Activated naive CD4-positive, alpha-beta T cell treated with anti-CD3 and anti-CD28 coated beads, Interleukin-2, amount 10 ng/mL, durations not matched to agents 7 days and 5 days (primary cell): ENCODE results near the gene NUP43.
"Not testable (repeated sequence)": the region's sequence is repeated elsewhere in the genome, so short reads cannot be mapped to it uniquely, and the experiment has no call there.

ENCODE experiments used
- CTCF ChIA-PET: fragments of 350-600 bp; sonication (Branson Sonifier 250); formaldehyde crosslinking; loops from one replicate; lab custom pipeline; 2021; ENCODE audit warnings: antibody characterized with exemption; lab: Charles Lee
- DNase-seq: peaks from one replicate; pipeline ENCODE4 v3.0.0-alpha.2; 2020
- H3K27ac Mint-ChIP-seq: one replicate; pipeline ENCODE4 v1.8.0; 2021; ENCODE audit warnings: mild to moderate bottlenecking, moderate library complexity, mixed read lengths
- H3K27me3 Mint-ChIP-seq: one replicate; pipeline ENCODE4 v1.8.0; 2021; ENCODE audit warnings: mild to moderate bottlenecking, mixed read lengths
- H3K36me3 Mint-ChIP-seq: one replicate; pipeline ENCODE4 v1.8.0; 2021; ENCODE audit warnings: mixed read lengths
- H3K4me1 Mint-ChIP-seq: one replicate; pipeline ENCODE4 v1.8.0; 2021; ENCODE audit warnings: mixed read lengths
- H3K4me3 Mint-ChIP-seq: one replicate; pipeline ENCODE4 v1.8.0; 2021; ENCODE audit warnings: mild to moderate bottlenecking, moderate library complexity, mixed read lengths
- H3K9me3 Mint-ChIP-seq: one replicate; pipeline ENCODE4 v1.8.0; 2021; ENCODE audit warnings: mixed read lengths

The NUP43 gene

GRCh38 chr6:149755300-149756260 is 9.3 kb upstream of the NUP43 start:
- peaks cover 16% of the 10 kb centered on the region for H3K36me3 Mint-ChIP-seq
- no peak overlapping the region for H3K27ac Mint-ChIP-seq
- CTCF ChIA-PET = interaction anchor here (0.8 kb wide), 1 partner anchor 182 kb away, joined by 3 read pairs; no protein-coding TSS in a partner anchor
- no peak overlapping the region for H3K4me3 Mint-ChIP-seq
- H3K9me3 Mint-ChIP-seq = no peaks in the 10 kb centered on the region
- H3K27me3 Mint-ChIP-seq = no peaks in the 10 kb centered on the region
- peaks cover 27% of the 10 kb centered on the region for H3K4me1 Mint-ChIP-seq
- DNase-seq = no peak

- peaks cover 30% of the 10 kb centered on the region for H3K4me1 Mint-ChIP-seq
- CTCF ChIA-PET = no interaction called here
- no peak for DNase-seq
- H3K27me3 Mint-ChIP-seq = no peaks in the 10 kb centered on the region
- no peak overlapping the region for H3K4me3 Mint-ChIP-seq
- no peaks in the 10 kb centered on the region for H3K9me3 Mint-ChIP-seq
- peaks cover 10% of the 10 kb centered on the region for H3K36me3 Mint-ChIP-seq
- no peak overlapping the region for H3K27ac Mint-ChIP-seq
These were observed 8.2 kb upstream of the NUP43 start for GRCh38 chr6:149754548-149754947.

GRCh38 chr6:149753374-149753637 is 7.0 kb upstream of the NUP43 start:
- not testable (repeated sequence) for H3K27ac Mint-ChIP-seq, DNase-seq, H3K27me3 Mint-ChIP-seq, H3K4me3 Mint-ChIP-seq, H3K9me3 Mint-ChIP-seq
- CTCF ChIA-PET = interaction anchor here (1.0 kb wide), 1 partner anchor 81 kb away, joined by 3 read pairs; no protein-coding TSS in a partner anchor
- peaks cover 10% of the 10 kb centered on the region for H3K36me3 Mint-ChIP-seq
- H3K4me1 Mint-ChIP-seq = peaks cover 35% of the 10 kb centered on the region

DNA sequence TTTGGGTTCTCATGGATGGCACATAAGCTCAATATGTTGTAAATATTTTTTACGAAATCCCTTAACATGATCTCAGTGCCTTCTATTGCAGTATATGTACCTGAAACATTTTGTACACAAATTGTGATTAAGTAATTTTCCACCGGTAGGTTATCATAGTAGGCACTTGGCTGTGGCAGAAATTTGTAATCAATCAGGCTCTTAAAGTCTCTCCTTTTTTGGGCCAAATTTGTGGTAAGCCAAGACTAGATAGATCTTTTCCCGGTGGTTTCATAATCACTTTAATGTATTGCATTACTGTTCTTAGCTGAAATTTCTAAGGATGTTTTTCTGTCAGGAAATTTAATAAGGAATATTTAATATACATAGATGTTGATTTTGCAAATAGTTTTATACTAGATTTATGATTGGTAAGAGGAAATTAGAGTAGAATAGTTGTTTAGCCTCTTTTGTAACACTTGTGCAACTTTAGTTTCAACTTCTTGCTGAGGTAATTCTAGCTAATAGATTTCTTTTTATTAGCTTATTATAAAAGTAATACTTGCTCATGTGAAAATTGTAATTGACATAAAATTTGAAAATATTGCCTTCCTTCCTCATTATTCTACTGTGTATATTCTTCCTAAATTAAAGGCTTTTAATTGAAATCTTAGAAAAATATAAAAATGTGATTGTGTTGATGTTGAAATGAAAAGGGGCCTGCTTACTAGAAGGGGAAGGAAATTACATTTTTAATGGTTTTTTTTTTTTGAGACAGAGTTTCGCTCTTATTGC is 6.5 kb upstream of the NUP43 start:
- Mint-ChIP-seq H3K9me3 (no peaks in the 10 kb centered on the region), H3K4me3 (no peak overlapping the region), H3K4me1 (peaks cover 36% of the 10 kb centered on the region), H3K27ac (no peak overlapping the region), H3K27me3 (no peaks in the 10 kb centered on the region), H3K36me3 (peaks cover 10% of the 10 kb centered on the region)
- CTCF ChIA-PET = interaction anchor here (1.0 kb wide), 1 partner anchor 82 kb away, joined by 3 read pairs; no protein-coding TSS in a partner anchor
- no peak for DNase-seq

GRCh38 chr6:149751920-149752319 is 5.6 kb upstream of the NUP43 start:
- H3K4me1 Mint-ChIP-seq = peaks cover 42% of the 10 kb centered on the region

GRCh38 chr6:149751239-149751638 is 4.9 kb upstream of the NUP43 start:
- CTCF ChIA-PET = no interaction called here
- Mint-ChIP-seq H3K27me3 (no peaks in the 10 kb centered on the region), H3K4me1 (peaks cover 49% of the 10 kb centered on the region), H3K27ac (no peak overlapping the region), H3K9me3 (no peaks in the 10 kb centered on the region), H3K36me3 (peaks cover 9% of the 10 kb centered on the region), H3K4me3 (peak overlapping the region; percentile 90)
- no peak for DNase-seq

More at GRCh38 chr6:149751920-149752319, 5.6 kb upstream of the NUP43 start:
- H3K9me3 Mint-ChIP-seq, H3K36me3 Mint-ChIP-seq, H3K27ac Mint-ChIP-seq, DNase-seq, H3K27me3 Mint-ChIP-seq, CTCF ChIA-PET, H3K4me3 Mint-ChIP-seq: not testable (repeated sequence)

DNA sequence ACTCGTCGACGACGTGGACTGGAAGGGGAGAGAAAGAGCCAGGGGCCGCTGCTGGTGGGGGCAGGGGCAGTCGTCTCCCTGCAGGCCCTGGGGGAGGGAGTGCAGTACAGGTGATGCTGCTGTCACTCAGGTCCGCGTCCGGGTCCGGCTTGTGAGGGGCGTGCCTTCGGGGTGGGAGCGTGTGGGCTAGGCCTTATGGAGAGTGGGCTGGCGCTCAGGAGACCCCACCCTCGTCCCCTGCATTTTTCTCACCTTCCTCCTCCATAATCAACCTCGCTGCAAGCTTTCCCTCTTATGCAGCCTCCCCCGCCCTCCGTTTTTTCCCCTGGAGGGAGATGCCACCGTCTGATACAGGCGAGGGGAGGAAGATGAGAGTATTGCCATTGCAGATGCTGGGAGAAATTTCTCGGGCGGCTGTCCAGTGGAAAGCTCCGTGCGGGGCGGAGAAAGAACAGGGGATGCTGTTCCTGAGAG is 3.8 kb upstream of the NUP43 start:
- peaks cover 51% of the 10 kb centered on the region for H3K4me1 Mint-ChIP-seq

GRCh38 chr6:149749594-149750135 is 3.3 kb upstream of the NUP43 start, which contains the start of gene PCMT1:
Gene PCMT1, plus strand, starts transcription at chr6:149749741. Its CDS starts 161 bp downstream, at chr6:149749902.
- DNase-seq = peak; percentile 90
- Mint-ChIP-seq H3K27ac (peak within 1 kb of the TSS; percentile 91), H3K27me3 (no peaks in the 10 kb centered on the region), H3K9me3 (no peaks in the 10 kb centered on the region), H3K4me1 (peaks cover 54% of the 10 kb centered on the region), H3K36me3 (peaks cover 6% of the 10 kb centered on the region), H3K4me3 (peak within 1 kb of the TSS; percentile 90)
- CTCF ChIA-PET = no interaction called here

More for the DNA sequence above, 3.8 kb upstream of the NUP43 start:
- Mint-ChIP-seq H3K27ac (peak overlapping the region; percentile 91), H3K36me3 (peaks cover 6% of the 10 kb centered on the region), H3K9me3 (no peaks in the 10 kb centered on the region), H3K4me3 (peak overlapping the region; percentile 90), H3K27me3 (no peaks in the 10 kb centered on the region)
- peak; percentile 74 for DNase-seq
- CTCF ChIA-PET = no interaction called here

- Mint-ChIP-seq H3K4me1 (peaks cover 54% of the 10 kb centered on the region), H3K27ac (peak overlapping the region; percentile 91), H3K4me3 (peak overlapping the region; percentile 90)
- H3K9me3 Mint-ChIP-seq, H3K27me3 Mint-ChIP-seq, H3K36me3 Mint-ChIP-seq, CTCF ChIA-PET, DNase-seq: not testable (repeated sequence)
These were observed 2.8 kb upstream of the NUP43 start for GRCh38 chr6:149749082-149749593.

GRCh38 chr6:149745252-149745651 is 1.1 kb downstream of the NUP43 start:
- not testable (repeated sequence) for H3K9me3 Mint-ChIP-seq, H3K27me3 Mint-ChIP-seq, DNase-seq
- H3K27ac Mint-ChIP-seq = peak overlapping the region; percentile 93
- H3K4me3 Mint-ChIP-seq = peak overlapping the region; percentile 98
- peaks cover 24% of the 10 kb centered on the region for H3K36me3 Mint-ChIP-seq
- H3K4me1 Mint-ChIP-seq = peaks cover 32% of the 10 kb centered on the region
- CTCF ChIA-PET = interaction anchor here (0.6 to 1.3 kb wide), 5 partner anchors 8 to 170 kb away, joined by 3 to 4 read pairs (median 3); no protein-coding TSS in a partner anchor

GRCh38 chr6:149734915-149735314 is 11.4 kb downstream of the NUP43 start:
- Mint-ChIP-seq H3K4me3 (no peak overlapping the region), H3K36me3 (peaks cover 31% of the 10 kb centered on the region), H3K9me3 (no peaks in the 10 kb centered on the region), H3K27me3 (no peaks in the 10 kb centered on the region), H3K4me1 (no peaks in the 10 kb centered on the region), H3K27ac (no peak overlapping the region)
- CTCF ChIA-PET = no interaction called here
- DNase-seq = no peak

DNA sequence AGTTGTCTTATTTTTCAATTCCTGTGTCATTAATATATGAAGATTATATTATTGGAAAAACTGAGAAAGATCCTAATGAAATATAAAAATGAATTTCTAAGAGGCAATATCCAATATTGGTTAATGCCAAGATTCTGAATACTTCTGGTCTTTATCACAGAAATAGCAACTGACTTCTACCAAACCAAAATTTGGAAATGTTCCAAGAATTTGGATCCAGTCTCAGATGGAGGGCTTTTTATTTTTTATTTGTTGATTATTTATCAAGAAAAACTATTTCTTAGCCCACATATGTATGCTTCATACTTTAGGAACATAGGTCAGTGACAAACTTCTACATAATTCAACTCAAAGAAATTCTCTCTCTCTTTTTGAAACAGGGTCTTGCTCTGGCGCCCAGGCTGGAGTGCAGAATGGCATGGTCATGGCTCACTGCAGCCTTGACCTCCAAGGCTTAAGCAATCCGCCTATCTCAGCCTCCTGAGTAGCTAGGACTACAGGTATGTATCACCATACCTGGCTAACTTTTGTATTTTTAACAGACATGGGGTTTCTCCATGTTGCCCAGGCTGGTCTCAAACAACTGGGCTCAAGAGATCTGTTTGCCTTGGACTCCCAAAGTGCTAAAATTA is 13.1 kb downstream of the NUP43 start:
- no peaks in the 10 kb centered on the region for H3K27me3 Mint-ChIP-seq

GRCh38 chr6:149729824-149730223 is 16.5 kb downstream of the NUP43 start:
- Mint-ChIP-seq H3K4me1 (peaks cover 25% of the 10 kb centered on the region), H3K4me3 (no peak overlapping the region), H3K27ac (no peak overlapping the region), H3K27me3 (no peaks in the 10 kb centered on the region), H3K36me3 (peaks cover 42% of the 10 kb centered on the region), H3K9me3 (no peaks in the 10 kb centered on the region)
- CTCF ChIA-PET = no interaction called here
- no peak for DNase-seq

More for the DNA sequence above, 13.1 kb downstream of the NUP43 start:
- Mint-ChIP-seq H3K36me3 (peaks cover 38% of the 10 kb centered on the region), H3K9me3 (no peaks in the 10 kb centered on the region), H3K27ac (no peak overlapping the region), H3K4me1 (peaks cover 16% of the 10 kb centered on the region), H3K4me3 (no peak overlapping the region)
- CTCF ChIA-PET = interaction anchor here (1.3 kb wide), 1 partner anchor 9 kb away, joined by 3 read pairs; no protein-coding TSS in a partner anchor
- DNase-seq = no peak
